ENCODE data around the gene OR4K15.
"Not testable (repeated sequence)": the region's sequence is repeated elsewhere in the genome, so short reads cannot be mapped to it uniquely, and the experiment has no call there.

OR4K15 gene, protein sequence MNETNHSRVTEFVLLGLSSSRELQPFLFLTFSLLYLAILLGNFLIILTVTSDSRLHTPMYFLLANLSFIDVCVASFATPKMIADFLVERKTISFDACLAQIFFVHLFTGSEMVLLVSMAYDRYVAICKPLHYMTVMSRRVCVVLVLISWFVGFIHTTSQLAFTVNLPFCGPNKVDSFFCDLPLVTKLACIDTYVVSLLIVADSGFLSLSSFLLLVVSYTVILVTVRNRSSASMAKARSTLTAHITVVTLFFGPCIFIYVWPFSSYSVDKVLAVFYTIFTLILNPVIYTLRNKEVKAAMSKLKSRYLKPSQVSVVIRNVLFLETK

DNA sequence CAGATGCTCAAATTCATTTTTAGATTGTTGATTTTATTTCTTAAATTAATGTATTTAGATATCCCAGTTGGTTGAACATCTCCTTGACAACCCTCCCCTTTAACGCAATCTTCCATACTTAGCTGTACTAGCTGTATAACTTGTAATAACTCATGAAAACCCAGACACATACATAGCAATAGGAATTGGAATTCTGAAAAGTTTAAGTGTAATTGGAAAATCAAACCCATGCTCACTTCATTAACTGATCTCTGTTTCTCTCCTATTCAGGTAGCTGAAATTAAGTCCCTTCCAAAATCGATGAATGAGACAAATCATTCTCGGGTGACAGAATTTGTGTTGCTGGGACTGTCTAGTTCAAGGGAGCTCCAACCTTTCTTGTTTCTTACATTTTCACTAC, at the start of gene OR4K15:
Gene OR4K15 (plus strand): TSS at position 301 of the 400 bp plus-strand sequence. CDS start 0 bp downstream, at position 301.
- no peak for DNase-seq (ENCODE audit: low read depth in 1 of 2, low spot score in 1 of 2)

DNA sequence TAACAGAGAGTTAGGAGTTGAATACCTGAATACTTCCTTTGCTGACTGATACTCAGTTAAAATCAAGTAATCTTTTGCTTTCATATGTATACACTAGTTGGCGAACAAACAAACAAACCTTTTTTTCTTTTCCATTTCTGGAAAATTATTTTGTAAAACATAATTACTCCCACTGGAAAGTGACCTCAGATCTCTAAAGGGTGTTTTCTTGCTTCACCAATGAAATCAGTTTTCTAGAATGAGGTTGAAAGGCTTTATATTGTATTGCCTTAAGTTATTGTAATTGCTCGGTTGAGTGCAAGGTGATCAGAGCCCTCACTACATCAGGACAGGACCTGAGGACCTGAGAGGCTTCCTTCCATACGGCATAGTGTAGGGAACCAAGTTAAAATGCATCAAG, 44.8 kb upstream of the OR4K15 start, which contains the start of gene OR4K1:
Gene OR4K1 (plus strand): TSS at position 301 of the 400 bp plus-strand sequence. CDS start 4,750 bp downstream, outside the sequence.
- DNase-seq (ENCODE audit: low read depth in 1 of 2, low spot score in 1 of 2): no peak

DNA sequence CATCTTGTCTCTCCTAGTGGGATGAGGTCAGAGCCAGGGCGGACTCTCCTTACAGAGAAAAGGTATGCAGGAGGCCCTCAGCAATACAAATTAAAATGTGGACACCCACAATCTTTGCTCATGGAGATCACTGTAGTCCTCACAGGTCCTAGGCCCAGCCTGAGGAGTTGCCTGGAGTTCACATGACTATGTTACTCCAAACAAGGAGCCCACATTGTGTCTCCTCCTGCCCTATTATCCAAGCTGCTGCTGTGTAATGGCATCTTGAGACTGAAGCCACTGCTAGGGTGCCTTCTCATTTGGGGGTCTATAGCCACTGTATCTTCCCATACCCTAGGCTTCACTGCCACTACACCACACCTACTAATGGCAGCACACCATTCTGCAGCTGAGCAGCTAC, 33.7 kb upstream of the OR4K15 start:
- DNase-seq (ENCODE audit: low read depth in 1 of 2, low spot score in 1 of 2): no peak

DNA sequence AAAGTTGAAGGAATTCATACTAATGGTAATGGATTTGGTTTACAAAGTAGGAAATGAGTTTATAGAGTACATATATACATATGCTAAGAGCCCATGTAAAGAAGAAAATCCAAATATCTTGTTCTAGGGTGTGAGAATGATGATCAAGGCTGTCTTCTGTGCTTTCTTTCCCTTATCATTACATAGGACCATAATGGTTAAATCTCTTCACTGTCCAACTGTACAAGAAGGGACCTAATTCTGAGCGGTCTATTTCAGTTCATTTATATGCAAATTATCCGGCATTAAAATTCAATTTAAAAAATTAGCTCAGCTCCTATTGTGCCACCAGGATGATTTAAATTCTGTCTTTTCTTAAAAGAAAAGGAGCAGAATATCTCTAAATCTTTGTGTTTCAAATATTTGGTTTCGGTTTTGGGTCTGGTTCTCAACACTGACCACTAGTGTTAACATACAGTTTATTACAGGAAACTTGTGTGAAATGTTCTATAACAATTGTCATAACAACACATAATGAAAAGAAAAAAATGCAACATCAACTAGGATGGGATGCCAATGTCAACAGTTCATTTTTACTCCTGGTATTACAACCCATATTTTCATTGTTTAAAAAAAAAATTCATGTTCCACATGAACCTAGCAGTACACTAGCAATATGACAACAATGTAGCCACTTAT, 27.8 kb upstream of the OR4K15 start:
- no peak for DNase-seq (ENCODE audit: low read depth in 1 of 2, low spot score in 1 of 2)

DNA sequence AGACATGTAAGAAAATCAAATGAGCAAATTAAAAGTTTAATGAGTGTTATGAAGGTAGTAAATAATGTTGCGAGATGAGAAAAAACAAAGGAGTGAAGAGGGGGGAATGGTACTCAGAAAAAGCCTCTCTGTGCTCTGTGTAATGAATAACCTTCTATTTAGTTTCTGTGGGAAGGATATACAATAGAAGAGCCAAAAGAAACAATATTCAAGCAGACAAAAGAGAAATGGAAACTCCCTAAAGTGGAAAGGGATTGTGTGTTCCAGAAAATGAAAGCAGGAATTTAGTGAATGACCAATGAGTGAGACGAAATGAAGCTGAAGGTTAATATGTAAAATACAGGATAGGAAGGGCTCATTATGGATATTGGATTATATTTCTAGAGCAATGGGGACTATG, 26.2 kb upstream of the OR4K15 start:
- DNase-seq (ENCODE audit: low read depth in 1 of 2, low spot score in 1 of 2): no peak

DNA sequence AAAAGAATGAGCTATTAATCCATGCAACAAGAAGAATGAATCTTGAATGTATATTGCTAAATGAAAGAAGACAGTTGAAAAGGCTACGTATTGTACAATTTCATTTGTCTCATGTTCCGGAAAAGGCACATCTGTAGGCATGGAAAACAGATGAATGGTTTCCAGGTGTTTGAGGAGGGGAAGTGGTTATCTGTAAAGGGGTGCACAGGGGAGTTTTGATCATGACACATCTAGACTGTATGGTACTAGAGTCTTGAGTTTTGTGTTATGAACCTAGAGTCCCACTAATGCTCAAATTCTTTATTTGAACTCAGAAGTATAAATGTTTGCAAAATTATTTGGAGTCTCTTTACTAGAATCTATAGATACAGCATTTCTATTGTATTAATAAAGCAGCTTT, 5.7 kb upstream of the OR4K15 start:
- DNase-seq (ENCODE audit: low read depth in 1 of 2, low spot score in 1 of 2): not testable (repeated sequence)

DNA sequence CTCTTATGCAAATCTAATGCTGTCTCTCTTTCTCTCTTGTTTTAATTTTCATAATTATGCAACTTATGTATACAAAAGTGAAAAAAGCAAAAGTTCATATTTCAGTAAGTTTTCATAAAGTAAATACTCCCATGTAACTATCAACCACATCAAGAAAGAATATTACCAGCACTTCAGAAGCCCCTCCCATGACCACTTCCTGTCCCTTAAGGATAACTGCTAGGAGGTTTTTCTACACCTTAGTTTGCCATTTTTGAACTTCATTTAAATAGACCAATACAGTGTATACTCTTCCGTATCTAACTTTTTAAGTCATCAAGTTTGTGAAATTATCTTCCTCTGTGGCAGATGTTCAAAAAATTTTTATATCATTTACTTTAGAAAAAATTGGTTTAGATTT, 547 bp upstream of the OR4K15 start:
- DNase-seq (ENCODE audit: low read depth in 1 of 2, low spot score in 1 of 2): no peak

DNA sequence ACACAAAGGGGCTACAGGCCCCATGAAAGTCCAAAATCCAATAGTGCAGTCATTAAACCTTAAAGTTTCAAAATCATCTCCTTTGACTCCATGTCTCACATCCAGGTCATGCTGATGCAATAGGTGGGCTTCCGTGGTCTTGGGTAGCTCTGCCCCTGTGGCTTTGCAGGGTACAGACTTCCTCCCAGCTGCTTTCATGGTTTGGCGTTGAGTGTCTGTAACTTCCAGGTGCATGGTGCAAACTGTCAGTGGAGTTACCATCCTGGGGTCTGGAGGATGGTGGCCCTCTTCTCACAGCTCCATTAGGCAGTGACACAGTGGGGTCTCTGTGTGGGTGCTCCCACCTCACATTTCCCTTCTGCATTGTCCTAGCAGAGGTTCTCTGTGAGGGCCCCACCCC, 18.0 kb downstream of the OR4K15 start:
- DNase-seq (ENCODE audit: low read depth in 1 of 2, low spot score in 1 of 2): no peak

DNA sequence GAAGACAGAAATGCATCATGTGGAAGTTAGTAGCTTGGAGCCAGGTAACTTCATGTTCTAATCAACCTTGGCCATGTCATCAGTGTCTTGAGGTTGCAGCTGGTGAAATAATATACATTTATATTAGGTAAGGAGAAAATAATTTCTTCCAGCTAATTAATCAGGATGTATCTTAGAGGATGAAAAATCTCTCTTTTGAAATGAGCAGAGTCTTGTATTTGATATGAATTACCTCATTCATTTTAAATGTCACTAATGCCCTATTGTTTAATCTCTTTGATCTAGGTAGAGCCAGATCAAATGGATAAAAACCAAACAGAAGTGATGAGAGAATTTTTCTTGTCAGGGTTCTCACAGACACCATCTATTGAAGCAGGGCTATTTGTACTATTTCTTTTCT, 26.5 kb downstream of the OR4K15 start, which contains the start of gene OR4Q2:
Gene OR4Q2 (plus strand): TSS at position 301 of the 400 bp plus-strand sequence.
- no peak for DNase-seq (ENCODE audit: low read depth in 1 of 2, low spot score in 1 of 2)

DNA sequence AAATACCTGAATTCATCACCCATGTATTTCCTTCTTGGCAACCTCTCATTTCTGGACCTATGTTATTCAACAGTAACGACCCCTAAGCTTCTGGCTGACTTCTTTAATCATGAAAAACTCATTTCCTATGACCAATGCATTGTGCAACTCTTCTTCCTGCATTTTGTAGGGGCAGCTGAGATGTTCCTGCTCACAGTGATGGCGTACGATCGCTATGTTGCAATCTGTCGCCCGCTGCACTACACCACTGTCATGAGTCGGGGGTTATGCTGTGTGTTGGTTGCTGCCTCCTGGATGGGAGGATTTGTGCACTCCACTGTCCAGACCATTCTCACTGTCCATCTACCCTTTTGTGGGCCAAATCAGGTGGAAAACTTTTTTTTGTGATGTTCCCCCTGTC, 26.9 kb downstream of the OR4K15 start:
- DNase-seq (ENCODE audit: low read depth in 1 of 2, low spot score in 1 of 2): no peak

DNA sequence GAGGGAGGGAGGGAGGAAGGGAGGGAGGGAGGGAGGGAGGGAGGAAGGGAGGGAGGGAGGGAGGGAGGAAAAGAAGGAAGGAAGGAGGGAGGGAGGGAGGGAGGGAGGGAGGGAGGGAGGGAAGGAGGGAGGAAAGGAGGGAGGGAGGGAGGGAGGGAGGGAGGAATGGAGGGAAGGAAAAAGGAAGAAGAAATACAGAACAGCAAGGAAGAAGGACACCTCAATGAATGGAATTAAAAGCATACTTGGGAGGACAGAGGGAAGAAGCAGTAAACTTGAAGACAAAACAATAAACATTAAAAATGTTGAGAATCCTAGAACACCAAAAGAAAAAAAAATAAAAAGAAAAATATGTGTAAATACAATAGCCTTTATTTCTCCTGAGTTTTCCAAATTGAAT, 32.8 kb downstream of the OR4K15 start:
- no peak for DNase-seq (ENCODE audit: low read depth in 1 of 2, low spot score in 1 of 2)

DNA sequence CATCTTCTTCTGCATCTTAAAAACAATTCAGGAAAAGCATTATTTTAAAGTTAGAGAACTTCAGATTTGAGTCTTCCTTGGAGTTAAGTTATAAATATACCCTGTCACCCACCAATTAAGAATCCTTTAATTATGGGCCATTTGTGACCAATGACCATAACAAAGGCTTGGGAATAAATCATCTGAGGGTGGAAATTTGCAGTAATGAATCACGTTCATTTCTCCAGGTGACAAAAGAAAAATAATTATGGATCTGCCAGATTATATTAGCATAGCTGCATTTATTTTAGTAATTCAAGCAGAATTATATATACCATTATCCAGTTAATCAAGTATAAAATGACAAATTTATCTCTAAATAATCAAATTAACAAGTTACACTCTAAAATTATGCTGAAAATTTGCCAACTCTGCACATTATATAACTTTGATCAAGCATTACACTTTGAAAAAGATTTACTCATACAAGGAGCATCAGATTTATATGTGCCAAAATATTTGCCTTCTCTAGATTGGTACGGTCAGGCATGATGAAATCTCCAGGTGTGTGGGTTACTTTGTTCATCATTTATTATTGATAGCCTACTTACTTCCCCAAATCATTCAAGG, 44.0 kb downstream of the OR4K15 start, which contains the start of gene OR4K14:
Gene OR4K14 (minus strand): TSS at position 51 of the 609 bp plus-strand sequence. CDS start 4,114 bp downstream, outside the sequence.
- no peak for DNase-seq (ENCODE audit: low read depth in 1 of 2, low spot score in 1 of 2)
